Astrocyte of the hippocampus (primary cell): Measurements from ENCODE around the gene DAB2IP.
A peak's percentile ranks its signal among the peaks of the same experiment; 100 is the strongest.

Experiments used
- DNase-seq: peaks from one replicate; pipeline ENCODE4 v3.0.0; 2011; ENCODE audit warnings: low read depth, low spot score

The DAB2IP gene

DNA sequence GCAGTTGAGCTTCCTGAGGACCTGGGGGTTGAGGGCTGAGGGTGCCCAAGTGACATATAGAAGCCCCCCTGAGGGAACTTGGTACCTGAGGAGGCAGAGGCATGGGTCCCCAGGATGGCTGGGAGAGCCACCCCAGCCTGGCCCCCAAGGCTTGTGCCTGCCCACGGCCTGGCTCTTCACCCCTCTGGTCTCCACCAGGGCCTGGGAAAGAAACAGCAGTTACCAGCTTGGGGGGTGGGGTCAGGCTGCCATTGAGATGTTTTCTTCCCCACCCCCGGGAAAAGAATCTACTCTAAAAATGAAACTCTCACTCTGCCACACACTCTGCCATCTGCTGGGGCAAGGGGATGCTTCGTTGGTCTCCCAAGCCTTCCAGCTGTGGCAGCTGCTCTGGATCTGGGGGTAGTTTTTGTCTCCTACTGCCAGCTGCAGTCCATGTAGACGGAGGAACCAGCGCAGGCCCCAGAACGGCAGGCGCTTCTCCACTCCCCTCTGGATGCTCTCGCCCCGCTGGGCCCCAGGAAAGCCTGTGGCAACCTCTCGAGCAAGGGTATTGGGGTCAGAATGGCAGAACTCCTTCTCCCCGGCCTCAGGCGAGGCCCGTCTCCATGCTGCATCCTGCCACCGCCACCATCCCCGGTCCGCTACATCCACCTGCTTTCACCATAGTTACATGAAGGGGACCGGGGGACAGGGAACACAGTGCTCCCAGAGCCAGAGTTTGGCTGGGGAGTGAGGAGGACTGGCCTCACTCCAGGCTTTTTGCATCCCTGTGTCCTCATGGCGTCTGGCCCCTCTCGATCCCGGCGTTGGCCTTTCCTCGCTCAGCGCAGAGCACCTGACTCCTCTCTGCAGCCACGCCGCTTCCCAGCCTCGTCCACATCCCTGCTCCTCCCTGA lies 123.5 kb downstream of the DAB2IP start:
- no peak for DNase-seq

DNA sequence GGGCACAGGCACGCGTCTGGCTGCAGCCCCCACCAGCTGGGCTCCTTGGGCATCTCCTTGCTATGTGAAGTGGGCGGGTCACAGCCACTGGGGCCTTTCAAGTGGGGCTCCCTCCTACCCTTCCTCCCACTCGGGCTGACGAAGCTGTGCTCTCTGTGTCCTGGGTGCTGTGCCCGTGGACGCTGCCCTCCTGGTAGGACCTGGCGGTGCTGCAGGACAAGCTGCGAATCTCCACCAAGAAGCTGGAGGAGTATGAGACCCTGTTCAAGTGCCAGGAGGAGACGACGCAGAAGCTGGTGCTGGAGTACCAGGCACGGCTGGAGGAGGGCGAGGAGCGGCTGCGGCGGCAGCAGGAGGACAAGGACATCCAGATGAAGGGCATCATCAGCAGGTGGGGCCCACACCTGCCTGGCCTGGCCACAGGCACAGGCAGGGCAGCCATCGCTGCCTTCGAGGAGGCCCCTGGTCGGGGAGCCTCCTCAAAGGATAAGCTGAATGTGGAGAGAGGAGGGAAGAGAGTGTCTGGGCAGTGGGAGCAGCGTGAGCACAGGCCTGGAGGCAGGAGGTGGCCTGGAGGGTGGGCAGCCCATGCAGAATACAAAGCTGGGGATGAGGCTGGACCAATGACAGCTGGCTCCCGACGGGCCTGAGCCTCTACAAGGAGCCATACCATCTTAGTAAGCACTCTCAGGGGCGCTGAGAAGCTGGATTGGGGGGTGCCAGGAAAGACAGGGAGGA lies 124.7 kb downstream of the DAB2IP start:
- DNase-seq: no peak

DNA sequence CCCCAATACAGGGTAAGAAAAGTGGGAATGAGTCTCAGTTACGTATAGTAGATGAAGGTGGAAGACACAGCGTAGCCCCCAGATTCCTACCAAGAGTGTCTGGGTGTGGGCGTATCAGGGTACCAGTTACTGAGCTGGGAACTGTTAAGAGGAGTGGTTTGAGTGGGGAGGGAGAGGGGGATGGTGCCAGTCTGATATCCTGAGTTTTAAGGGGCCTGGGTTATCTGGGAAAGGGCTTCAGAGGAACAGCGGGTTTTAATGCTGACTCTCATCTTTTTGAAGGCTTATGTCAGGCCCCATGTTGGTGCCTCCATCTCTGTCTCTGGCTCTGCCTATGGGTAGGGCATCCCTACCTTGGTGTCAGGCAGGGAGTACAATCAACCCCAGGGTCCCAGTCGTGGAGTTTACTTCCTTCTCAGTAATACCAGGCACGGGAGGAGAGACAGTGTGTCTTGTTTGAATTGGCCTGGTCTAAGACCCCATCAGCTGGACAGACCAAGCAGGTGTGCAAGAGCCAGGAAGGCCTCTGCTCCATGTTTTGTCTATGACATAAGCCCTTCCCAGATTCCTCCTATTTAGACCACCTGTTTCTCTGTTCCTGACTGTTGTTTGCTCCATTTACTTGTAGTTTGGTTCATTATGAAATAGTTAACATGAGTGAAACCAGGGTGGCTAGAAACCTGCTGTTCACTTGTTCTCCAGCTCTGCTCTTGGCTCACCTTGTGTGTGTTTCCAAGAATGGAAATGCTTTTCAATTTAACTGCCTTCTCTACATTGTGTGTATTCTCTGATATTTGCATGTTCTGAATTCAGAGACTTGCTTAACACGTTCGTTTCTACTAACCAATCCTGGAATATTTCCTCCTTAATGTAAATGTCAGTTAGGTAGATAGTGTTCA lies 125.6 kb downstream of the DAB2IP start:
- DNase-seq: no peak

- DNase-seq: no peak
These were observed 127.1 kb downstream of the DAB2IP start for GRCh38 chr9:121778252-121779225.

DNA sequence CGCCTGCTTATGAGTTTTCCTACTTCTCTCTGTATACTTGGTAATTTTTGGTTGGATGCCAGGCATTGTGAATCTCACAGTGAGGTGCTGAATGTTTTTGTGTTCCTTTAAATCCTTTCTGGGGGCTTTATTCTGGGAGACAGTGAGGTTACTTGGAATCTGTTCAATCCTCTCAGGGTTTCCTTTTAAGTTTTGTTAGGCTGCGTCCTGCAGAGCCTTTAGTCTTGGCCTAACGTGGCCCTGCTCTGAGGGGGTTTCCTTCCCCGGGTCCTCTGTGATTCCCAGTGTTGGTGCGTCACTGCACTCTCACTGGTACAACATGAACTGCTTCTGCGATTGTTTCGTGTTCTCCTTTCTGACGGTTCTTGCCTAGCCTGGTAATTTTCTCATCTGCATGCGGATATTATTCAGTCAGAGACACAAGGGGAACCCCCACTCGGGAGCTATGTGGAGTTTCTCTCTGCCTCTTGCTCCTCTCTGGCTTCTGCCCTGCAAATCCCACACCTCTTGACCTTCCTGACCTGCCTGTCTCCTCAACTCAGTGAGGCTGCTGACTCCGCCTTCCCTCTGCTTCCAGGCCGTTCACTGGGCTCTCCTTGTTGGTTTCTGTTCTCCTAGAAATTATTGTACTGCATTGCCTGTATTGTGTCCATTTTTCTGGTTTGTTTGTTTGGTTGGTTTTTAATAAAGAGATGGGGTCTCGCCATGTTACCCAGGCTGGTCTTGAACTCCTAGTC lies 128.1 kb downstream of the DAB2IP start:
- peak; percentile 42 for DNase-seq

DNA sequence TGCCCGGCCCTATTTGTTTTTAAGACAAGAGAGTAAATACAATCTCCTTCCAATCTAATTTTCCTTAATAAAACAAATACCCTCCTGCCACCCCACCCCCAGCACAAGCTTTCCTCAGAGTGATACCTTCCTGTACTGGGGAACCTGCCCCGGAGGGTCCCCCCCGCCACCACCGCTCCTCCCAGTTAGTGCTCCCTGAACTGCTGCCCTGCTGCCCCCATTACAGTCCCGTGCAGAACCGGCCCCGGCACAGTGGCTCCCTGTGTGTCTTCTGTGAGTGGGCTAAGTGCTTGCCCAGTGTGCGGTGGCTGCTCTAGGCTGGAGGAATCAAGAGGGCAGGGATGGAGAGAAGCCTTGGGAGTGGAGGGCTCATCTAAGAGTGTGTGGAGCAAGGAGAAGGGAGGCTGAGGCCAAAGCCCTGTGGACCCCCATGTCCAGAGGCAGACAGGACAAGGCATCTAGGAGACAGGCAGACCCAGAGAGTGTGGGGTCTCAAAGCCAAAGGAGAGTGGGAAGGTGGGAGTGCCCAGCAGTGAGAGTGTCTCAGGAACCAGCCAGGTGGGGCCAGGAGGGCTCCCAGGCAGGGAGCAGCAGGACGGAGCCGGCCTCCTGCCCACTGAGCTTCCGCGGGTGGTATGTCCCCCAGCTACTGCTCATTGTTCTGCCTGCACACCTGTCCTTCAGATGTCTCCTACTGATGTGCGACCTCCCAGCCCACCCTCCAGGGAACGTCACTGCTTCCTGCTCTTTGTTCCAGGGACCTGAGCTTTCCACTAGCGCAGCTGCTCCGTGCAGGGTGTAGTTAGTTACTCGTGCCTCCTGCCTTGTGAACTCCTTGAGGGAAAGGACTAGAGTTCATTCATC lies 129.0 kb downstream of the DAB2IP start:
- no peak for DNase-seq

- DNase-seq: no peak
These were observed 129.7 kb downstream of the DAB2IP start for GRCh38 chr9:121781145-121781548.

DNA sequence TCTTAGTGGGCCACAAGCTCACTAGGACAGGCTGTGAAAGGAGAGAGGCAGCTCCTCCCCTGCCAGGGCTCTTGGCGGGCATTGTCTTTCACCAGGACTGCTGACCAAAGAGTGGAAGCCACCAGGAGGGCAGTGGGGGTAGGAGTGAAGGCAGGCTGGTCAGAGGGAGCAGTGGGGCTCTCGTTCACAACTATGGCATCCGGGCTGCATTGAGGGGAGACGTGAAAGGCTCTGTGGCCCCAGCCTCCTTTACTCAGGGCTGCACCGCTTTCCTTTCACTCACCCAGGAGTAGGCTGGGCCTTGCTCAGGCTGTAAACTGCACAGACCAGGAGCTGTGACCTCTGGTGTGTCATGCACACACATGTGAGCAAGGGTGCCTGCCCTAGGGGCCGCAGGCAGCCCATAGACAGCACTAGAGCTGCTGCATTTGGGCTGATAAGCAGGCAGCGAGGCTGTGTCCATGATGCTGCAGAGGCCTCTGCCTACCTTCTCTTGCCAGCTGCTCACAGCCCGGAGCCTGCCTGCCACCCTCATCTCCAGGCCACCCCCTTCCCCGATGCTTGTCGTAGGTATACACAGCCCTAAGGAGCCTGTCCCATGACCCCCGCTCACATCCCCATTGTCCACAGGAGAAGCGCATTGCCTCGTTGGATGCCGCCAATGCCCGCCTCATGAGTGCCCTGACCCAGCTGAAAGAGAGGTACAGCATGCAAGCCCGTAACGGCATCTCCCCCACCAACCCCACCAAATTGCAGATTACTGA lies 130.4 kb downstream of the DAB2IP start:
- DNase-seq: no peak

DNA sequence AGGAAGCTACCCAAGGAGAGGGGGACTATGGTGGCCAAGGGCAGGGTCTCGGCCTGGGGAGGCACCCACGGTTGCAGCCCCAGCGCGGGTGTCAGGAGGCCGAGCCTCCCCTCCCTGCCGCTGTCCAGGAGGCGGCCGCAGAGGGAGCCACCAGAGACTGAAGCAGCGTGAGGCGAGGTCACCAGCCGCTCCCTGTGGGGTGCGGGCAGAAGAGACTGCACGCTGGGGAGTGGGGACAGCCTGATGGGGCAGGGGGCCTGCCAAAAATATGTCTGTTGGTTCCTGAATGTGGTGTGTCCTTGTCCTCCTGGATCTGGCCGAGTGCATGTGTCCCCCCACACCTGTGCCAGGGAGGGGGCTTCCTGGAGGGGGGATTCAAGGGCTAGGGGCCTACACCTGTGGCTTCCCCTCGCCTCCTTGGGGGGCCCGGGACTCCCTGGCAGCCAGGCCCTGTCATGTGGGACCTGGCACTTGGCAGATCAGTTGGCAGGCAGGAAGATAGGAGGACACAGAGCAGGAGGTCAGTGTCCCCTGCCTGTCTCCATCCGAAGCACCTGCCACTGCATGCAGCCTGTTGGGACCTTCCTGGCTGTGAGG lies 131.2 kb downstream of the DAB2IP start:
- DNase-seq: no peak

GRCh38 chr9:121783111-121783510 lies 131.7 kb downstream of the DAB2IP start:
- DNase-seq: no peak

DNA sequence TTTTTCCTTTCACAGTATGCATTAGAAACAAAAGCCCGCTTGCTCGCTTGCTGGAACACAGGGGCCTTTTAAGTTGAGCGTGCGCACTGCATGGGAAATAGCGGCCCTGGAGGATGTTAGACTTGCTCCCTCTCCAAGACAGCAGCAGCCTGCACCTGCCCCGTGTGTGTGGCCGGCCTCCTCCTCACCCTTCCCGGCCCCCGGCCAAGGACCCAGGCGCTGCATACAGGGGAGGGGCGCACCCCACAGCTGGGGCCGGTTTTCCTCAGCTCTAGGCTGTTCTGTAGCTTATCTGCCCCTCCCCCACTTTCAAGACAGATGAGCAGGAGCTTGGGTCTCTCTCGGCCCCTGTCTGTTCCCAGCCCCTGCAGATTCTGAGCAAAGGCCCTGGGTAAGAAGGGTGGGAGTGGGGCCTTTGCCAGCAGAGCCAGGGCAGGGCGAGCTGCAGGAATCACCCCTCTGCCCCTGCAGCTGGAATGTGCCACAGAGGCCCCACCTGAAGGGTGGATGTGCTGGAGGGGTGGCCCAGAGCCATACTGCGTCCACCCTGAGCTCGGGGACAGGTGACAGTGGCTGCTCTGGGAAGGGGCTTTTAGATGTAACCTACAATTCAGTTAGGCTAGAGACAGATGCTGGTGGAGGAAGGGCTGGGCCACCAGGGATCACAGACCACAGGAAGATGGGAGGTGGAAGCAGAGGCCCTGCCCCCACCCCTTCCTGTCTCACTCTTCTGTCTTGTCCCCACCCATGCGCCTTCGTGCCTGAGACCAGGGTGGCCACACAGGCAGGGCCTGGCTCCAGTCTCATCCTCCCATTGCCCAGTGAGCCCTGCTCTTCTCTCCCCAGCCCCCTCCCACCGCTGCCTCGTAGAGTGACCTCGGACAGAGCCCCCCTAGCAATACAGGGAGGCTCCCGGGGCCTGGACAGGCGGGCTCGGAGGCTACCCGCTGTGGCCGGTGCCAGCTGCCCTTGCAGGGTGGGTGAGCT lies 132.4 kb downstream of the DAB2IP start:
- no peak for DNase-seq

DNA sequence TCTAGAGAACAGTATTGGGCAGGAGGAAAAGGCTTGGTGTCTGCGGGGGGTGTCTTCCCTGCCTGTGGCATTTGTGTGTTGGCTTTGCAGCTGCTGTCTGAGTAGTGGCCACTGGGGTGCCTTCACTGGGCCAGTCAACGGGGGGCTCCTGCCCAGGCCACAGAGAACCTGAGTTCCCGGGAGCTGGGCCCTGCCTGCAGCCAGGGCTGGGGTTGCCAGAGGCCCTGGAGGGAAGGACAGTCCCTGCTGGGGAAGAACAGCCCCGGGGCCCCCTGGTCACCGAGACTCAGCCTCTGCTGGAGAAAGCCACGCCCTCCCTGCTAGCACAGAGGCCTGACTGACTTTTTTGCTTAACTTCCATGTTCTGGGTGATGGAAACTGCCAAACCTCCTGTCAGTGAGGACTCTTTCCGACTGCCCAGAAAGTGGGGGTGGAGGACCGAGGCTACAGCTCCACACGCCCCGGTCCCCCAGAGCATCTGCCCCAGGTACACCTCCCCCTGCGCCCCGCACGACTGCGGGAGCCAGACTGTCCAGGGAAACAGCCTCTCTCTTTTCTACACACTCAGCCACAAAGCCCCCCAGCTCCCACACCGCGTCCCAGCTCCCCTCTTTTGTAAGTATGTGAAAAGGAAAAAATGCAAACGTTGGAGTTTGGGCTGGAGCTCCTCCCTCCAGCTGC lies 133.4 kb downstream of the DAB2IP start:
- DNase-seq: no peak

DNA sequence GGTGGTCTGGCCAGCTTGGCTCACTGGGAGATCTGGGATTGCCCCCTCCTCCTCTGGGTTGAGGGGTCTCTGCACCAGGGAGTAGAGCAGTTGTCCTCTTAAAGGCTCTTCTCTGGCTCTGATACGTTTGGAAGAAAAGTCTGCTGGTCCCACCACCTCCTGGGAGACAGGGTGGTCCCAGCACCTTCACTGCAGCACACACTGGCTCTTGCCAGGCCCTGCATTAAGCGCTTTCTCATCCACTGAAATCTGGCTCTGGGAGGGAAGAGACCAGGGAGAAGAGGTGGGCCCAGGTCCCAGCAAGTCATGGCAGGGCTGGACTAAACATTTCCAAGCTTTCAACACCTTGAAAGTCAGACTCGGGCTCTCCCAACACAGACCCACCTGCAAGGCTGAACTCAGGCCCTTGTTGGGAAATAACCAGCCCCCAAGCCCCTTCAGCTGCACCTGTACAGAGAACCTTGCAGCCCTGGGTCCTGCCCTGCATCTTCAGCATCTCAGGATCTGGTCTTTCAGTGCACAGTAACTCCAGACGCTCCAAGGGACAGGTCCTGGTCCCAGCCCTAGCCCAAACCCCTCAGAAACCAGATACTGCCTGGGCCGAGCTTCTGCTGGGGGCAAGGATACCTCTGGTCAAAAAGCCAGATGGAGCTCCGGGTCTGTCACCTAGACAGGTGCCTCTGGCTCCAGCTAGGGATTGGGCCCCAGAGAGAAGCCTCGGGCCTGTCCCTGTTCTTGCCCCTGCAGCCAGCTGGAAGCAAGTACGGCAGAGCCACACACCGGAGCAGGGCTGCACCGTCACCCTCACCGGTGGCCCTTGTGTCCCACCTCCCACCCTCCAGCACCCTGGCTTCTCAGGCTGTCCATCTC lies 134.5 kb downstream of the DAB2IP start:
- no peak for DNase-seq

DNA sequence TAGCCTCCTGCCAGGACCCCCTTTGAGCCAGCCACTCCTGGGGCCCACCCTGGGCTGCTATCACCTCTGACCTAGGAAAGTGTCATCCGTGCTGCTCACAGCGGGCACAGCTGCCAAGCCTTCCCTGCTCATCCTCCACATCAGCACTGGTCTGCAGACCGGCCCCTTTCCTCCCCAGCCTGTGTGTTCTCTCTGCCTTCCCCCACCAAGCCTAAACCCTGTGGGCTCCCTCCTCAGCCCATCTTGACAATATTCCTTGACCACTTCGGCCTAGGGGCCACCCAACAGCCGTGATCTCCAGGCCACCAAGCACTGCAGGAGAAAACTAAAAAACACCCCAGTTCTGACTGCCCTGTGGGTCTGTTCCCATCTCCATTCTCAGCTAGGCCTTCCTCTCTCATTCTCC lies 135.1 kb downstream of the DAB2IP start:
- no peak for DNase-seq

GRCh38 chr9:121786998-121787422 lies 135.6 kb downstream of the DAB2IP start:
- DNase-seq: no peak
